Left kidney (tissue), 8 donors: ENCODE measurements around the gene NDST4. TPM values are rescaled to one million over a fixed set of nuclear protein-coding genes. Genes with fewer than 3 reads are reported as not detected.

Experiments used
- DNase-seq: peaks from one replicate; pipeline ENCODE4 v3.0.0-alpha.2; 2013
- long read RNA-seq, 8 donors: transcript quantifications; one replicate each; lab custom pipeline, GENCODE V29; 2026
- polyA plus RNA-seq: library from polyadenylated mRNA; unstranded; fragments of 120-200 nt; gene quantifications from one replicate; pipeline ENCODE4 v1.2.1, GENCODE V29; 2013; ENCODE audit not compliant: insufficient read length

NDST4 gene
- 0.75 TPM for polyA plus RNA-seq
- long read RNA-seq, donor 1, result 0 reads
- long read RNA-seq, donor 2, result 0 reads
- long read RNA-seq, donor 3, result 0 reads
- long read RNA-seq, donor 4, result 0 reads
- long read RNA-seq, donor 5, partial matches to known transcripts, result 0 of 1 reads
- long read RNA-seq, donor 5, other reads (novel, unspliced or antisense), result 0 of 1 reads
- long read RNA-seq, donor 6, result 0 reads
- long read RNA-seq, donor 7, result 0 reads
- long read RNA-seq, donor 8, result 0 reads

DNA sequence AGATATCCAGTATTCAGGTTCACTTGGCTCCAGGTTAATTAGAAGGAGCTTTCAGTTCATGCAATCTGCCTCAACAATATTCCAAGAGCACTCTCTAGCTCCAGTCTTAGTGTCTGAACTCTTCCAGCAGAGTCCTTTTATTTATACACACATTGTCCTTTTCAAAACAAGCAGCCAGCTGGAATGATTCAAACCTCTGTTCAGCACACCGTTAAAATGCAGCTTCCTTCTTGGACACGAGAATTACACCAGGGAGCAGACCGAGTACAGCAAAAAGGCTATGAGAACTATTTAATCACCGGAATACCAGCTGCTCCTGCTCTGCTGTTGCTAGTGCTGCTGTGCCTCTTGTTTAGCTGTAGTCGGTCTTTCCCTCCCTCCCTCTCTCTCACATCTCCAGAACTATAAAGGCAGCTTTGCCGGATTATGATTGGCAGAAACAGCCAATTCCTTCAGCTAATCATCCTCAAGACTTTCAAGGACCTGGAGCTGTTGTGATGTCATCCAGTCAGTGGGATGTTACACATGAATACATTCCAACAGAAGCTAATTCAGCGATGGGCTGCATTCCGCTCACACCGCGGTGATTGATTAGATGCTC lies at the start of gene NDST4:
NDST4 (minus strand) TSS at position 115 of the 601 bp plus-strand sequence. CDS start 36,584 bp downstream, outside the sequence.
- peak; percentile 61 for DNase-seq

DNA sequence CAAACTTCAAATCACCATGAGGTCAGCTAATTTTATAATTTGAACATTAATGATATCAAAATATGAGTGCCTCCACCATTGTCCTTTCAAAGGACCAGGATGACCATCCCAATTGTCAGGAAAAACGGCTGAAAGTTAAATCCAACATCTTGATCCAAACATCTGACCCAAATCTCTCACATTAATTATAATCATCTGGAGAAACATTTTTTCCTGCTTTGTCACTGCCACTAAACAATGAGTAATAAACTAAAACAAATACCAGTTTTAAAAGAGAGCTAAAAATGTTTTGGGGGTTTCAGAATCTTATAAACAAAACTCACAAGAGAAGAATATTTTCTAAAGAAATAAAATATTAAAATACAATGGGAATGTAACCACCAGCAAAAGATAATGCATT lies 45.7 kb upstream of the NDST4 start:
- DNase-seq, result no peak

DNA sequence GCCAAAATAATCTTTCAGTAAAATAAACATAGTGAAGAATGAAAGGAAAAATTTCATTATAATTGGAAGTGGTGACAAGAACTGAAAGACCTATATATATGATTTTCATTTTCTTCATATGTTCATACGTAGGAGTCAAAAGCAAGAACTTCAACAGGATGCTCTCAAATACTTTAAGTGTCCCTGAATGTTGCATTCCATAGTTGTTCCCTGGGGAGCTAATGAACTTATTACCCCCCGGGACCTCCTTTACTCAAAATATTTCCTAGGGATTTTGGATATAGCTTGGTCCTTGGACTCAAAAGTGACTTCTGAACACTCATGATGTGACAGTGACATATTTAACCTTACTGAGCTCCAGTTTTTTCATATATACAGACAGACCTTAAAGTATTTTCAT lies 44.9 kb upstream of the NDST4 start:
- no peak for DNase-seq

DNA sequence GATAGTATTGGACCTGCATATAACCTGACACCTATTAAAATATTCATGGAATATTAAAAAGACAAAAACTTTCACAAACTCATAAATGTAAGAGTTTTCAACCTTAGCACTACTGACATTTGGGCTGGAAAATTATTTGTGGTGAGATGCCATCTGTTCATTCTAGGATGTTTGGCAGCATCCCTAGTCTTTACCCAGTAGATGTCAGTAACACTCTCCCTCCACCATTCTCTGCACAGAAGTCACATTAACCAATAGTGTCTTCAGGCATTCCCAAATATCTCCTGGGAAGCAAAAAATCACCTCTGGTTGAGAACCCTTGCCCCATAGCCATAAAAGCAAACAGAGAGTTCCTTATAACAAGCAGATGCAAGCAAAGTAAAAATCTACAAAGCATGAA lies 41.4 kb upstream of the NDST4 start:
- no peak for DNase-seq

DNA sequence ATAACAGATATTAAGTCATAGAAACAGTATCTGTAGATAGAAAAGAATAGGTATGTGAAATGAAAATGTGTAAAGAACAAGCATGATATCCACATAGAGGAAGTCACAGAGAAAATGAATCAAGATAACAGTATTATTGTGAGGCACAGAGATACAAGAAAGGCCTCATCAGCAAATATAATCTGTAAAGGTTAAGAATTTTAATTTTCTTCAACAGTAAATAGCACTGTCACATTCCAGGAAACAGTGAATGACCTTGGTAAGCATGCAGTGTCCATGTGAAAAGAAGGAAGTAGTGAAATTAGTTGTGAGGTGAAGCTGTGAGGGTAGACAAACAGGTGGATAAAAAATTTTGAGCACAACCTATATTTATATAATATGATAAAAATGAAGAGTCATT lies 39.5 kb upstream of the NDST4 start:
- no peak for DNase-seq

DNA sequence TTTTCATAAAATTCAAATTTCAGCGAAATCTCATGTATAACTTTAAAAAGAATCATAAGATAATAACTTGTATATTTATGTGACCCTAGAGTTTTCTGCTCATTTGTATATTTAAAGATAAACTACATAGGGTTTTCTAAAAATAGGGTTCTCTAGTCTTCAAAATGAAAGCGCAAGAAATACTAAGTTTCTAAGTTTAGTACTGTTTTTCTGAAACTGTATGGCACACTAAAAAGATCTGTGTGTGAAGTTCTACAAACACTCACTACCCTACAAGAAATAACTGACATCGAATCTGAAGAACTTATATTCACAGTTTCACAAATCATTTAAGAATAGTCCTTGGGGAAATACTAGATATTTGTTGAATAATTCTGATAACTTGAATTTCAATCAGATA lies 38.7 kb upstream of the NDST4 start:
- DNase-seq, result no peak

DNA sequence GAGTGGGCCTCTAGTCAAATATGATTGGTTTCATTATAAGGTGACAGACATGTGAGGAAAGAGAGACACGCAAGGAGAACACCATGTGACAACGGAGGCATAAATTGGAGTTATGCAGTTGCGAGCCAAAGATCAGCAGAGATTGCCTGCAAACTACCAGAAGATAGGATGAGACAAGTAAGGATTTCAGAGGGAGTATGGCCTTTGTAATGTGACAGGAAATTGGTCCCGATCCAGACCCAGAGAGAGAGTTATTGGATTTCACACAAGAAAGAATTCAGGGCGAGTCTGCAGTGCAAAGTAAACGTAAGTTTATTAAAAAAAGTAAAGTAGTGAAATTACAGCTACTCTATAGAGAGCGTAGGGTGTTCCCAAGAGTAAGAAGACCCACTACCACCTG lies 35.7 kb upstream of the NDST4 start:
- DNase-seq, result peak; percentile 45

DNA sequence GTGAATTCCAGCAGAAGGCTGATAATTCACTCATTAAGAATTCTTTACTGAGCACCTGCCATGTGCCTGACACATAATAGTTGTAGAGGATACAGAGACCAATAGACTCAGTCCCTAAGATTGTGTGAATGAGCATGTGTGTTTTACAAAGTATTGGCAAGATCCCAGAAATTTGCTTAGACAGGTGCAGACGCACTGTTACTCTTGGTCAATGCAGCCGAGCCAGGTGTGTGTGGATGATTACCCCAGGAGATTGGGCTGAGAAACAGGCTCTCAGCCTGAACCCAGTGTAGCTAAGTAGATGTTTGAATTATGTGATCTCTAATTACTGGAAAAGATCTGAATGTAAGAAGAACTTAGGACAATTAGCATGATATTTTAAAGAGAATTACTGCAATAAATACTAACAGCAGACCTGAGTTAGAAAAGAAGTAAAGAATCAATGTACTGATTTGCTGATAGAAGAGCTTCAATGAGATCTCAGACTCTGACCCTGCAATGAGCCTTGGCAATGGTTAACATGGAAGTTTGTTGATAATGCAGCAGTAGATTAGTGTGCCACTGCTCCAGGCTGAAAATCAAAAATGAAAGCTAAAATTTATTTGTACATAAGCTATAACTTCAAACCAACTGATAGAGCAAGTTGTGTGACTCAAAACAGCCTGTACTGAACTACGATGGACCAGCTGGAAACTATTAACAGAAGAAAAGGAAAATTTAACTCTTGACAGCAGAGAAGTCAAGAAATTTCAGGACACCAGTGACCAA lies 32.2 kb upstream of the NDST4 start:
- no peak for DNase-seq

DNA sequence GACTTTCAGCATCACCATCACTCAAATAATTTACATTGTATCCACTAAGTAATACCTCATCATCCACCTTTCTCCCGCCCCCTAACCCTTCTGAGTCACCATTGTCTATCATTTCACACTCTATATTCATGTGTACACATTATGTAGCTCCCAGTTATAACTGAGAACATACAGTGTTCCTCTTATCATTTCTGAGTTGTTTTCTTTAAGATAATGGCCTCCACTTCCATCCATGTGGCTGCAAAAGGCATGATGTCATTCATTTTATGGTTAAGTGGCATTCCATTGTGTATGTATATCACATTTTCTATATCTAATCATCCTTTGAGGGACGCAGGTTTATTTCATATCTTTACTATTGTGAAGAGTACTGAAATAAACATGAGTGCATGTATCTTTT lies 14.6 kb upstream of the NDST4 start:
- no peak for DNase-seq

DNA sequence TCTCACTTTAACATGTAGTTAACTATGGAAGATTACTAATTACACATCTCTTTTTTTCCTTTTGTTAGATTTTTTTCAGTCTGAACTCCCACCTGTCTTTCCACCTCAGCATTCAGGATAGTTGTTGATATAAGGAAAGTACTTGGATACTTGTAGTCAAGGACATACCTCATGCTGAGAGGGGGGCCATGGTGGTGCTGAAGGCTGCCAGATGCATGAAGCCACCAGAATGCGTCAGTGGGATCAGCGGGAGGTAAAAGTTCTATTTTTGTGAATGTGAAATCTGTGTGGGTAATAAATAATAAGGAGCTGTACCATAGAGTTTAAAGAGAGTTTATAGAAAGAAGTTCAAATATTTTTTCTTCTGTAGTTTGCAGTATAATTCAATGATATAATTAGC lies 13.1 kb upstream of the NDST4 start:
- DNase-seq, result no peak

DNA sequence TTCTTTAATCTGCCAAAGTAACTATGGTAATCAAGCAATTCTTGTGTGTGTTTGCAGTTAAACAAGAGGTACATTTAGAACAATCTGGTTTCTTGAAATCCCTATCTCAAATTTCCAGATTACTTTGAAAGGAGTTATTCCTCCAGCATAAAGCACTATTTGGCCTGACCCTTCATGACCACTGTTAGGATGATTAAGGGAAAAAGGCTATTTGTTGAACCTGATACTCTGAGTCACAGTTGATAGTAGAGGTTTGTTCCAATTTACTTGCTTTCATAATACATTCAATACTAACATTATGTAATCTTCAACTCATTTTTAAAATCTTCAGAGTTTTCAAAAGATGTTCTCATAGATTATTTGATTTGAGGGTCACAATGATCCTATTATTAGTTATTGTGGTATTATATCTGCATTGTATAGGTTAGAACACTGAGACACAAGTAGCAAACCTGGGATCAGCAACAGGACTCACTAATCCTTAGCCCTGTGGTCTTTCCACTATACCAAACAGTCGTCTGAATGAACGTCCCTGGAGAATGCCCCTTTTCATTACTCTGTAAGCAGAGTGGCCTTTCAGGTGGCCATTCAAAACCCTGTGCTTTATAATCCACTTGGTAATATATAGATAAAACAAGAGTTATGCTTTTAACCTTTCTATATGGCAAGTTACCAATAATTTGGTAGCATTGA lies 8.1 kb upstream of the NDST4 start:
- no peak for DNase-seq

DNA sequence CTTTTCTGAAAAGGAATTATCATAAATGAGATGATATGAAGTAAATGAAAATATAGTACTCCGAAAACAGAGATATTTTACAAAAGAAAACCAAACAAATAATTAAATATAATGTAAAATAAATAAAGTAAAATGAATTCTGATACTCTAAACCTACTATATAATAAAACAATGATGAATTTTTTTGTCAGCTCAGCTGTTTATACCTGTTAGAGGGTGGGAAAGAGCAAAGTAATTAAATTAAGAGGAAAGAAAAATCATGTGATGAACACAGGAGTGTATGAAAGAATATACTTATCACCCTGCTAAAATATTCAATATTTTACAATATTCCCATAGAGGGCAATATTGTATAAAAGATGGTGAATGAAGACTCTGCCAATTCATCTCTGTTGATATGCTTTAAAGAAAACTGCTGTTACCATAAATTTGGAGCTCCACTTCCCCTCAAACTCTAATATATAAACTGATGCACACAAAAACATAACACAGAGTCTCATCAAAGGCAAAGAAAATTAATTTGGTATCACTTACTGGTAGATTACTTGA lies 6.5 kb upstream of the NDST4 start:
- no peak for DNase-seq

DNA sequence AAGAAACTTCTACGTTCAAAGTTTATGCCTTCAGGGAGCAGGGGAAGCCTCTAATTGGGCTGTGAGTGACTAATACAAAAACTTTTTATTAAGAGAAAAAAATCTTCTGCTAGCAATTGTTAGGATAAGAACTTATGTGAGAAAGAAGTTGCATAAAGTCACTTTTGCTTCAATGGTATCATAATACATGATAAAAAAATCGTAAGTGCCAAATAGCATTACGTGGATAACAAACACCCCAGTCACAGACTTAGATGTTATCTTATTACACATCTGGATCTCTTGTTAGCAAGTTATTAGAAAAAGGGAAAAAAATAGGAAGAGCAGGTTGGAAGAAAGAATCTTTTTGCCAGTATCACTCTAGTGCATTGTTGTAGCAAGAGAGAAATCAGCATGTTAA lies 4.2 kb upstream of the NDST4 start:
- no peak for DNase-seq

DNA sequence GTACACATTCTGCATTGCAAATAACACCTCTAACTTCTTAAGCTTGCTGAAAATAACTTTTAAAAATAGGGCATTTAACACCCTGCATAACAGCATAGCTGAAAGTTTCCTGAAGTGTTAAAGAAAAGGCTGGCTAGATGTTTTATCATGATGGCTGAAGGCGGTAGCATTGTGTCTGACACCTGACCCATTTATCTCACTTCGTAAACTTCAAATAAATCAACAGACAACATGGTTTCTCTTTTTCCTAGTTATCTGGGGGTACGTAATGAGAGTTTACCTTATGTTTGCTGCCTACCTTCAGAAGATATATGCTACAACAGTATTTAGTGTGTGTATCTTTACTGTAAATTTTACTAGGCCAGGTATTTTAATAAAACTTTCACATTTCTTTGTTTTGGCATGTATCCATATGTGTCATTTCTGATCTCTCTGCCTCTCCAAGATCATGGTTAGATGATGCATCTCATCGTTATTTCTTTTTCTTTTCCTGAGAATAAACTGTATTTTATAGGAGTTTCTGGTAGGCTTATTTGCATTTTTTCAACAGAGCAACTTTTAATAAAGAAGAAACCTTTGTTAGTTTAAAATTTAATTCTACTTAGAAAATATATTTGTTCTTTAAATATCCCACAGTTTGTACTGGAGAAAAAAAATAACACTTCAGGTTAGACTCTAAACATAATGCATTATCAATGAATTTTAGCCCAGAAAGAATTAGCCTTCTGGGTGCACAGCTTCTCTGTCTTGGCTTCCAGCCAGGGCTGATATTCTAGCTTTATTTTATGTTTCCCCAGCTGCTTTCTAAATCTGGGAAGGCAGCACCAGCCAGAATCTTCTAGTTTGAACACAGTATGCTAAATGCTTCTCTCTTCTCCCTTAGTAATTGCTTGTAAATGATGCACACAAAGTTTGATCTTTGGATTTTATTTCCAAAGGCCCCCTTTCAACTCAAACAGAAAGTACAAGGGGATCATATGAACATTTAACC lies 2.9 kb downstream of the NDST4 start:
- peak; percentile 54 for DNase-seq

DNA sequence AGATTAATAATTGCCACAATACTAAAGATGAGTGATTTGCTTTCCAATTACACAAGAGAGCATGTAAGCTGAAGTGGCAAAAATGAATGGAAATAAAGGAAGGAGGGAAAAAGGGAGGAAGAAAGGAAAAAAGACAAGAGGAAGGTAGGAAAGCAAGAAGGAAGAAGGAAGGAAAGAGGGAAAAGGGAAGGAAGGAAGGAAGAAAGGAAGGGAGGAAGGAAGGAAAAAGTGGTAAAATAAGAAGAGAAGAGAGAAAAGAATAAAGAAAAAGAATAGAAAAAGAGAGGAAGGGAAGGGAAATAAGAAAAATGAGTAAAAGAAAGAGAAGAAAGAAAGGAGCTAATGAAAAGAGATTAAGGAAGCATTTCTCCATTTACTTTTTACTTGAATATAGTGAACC lies 4.6 kb downstream of the NDST4 start:
- no peak for DNase-seq

DNA sequence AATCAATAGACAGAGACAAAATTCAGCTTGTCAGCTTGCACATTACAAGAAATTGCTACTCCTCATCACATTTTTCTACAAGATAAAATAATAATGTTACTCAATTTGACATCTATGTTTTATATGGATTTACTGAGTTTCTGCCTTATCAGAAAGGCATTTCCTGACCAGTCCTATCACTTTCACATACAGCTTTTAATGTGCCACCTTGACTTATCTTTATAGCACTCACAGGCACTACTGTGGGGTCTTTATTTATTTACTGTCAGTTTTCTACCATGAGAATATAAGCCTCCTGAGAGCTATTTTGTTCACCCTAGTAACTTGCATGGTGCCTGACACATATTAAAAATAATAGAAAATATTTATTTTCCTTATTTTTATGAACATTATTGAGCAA lies 6.0 kb downstream of the NDST4 start:
- no peak for DNase-seq

DNA sequence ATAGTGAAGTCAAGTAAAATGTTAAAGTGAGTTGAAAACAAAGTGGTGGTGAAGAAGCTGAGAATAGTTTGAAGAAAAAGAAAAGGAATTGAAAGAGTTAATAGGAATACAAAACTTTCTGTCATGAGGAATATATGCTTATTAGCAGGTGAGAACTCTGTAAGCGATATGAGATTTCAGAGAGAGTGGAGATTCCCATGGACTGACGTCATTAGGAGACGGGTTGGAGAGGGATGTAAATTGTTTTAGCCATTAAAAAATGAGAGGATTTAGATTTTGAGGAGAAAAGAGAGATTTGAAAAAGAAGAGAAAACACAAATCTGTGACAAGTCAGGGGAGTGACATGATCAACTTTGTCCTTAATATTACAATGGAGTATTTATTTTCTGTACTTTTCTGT lies 11.7 kb downstream of the NDST4 start:
- DNase-seq, result no peak

DNA sequence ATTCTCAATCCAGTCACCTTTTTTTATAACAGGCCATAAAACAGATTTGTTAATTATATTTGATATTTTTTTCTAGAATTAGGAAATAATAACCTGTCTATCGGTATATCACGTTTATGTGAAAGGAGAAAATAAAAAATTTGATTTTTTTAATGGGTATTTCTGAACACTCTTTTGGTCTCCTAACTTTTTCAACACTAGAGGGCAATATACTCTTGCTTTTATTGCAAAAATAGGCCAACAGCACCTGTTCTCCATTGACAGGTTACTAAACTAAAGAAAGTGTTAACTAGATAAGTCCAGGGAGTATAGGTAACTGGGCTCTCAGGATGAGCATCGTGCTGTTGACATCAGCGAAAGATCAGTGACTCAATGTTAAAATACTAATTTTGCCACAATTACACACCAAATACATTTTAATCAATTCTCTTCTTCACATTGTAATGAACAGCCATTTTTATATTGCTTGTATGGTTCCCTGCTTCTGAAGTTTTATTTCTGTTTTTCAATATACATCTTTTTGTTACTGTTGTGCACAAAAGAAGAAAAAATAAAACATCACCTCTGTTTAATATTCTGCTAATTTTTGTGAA lies 22.8 kb downstream of the NDST4 start:
- no peak for DNase-seq

DNA sequence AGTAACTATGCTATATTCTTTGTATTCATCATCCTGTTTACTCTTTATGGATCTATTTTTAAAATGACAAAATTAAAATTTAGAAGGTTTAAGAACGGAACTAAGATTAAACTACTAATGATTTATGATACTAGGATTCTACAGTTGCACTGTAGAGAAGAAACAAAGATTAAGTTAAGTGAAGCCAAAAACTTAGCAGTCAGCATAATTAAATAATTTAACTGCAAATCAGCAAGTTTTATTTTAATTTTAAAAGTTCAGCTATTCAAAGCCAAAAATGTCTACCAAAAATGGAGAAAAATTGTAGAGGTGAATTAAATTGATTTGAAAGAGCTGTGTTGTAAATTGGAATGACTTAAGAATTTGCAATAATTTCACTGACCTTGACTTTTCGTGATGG lies 30.8 kb downstream of the NDST4 start:
- DNase-seq, result no peak

DNA sequence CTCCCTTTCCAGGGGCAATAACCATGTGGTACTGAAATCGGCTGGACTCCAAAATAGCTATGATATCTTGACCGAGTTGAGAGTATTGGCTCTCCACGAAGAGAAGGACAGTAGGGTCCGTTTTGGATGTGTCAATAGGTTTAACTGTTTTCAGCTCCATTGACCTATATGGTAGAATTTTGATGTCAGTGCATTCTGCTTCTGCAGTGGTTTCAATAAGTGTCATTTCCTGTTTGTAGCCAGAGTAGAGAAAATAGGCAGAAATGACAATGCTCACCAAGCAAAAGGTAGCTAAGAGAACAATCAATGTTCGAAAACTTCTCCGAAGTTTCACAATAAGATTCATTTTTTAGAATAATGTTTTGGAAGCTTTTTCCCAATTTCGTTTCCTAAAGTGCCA lies 36.7 kb downstream of the NDST4 start:
- DNase-seq, result no peak

DNA sequence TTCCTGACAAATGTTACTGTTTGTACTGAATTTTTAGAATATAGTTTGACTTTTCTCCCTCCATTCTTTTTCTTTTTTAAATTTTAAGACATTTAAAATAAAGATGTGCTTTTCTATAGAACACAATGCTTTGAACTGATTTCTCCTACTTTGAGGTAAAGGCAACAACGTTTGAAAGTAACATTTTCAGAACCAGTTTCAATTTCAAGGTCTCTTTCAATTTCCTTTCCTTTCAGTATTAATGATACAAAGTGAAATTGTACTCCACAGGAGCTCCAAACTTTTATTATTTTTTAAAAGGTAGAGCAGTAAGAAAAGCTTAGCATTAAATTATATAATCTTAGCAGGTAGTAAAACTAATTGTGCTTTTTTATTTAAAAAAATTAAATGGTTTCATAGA lies 54.9 kb downstream of the NDST4 start:
- DNase-seq, result no peak
